Measurements from ENCODE around the gene DGCR8.

DGCR8 gene

GRCh38 chr22:20090730-20091240 is 10.7 kb downstream of the DGCR8 start:
- H3K27ac ChIP-seq, result no peak overlapping the region
- no peak for TF ChIP-seq CTCF (conservative IDR thresholded peaks at IDR 0.05; ENCODE audit: low read depth)
- CTCF ChIA-PET, result no interaction called here
- POLR2A ChIA-PET (ENCODE audit: low non-redundant PET), result no interaction called here
- no peak for DNase-seq (ENCODE audit: low spot score)

GRCh38 chr22:20091690-20092476 is 11.8 kb downstream of the DGCR8 start:
- ChIA-PET CTCF (no interaction called here), POLR2A (ENCODE audit: low non-redundant PET) (no interaction called here)
- DNase-seq (ENCODE audit: low spot score), result no peak
- H3K27ac ChIP-seq, result no peak overlapping the region
- no peak for TF ChIP-seq CTCF (conservative IDR thresholded peaks at IDR 0.05; ENCODE audit: low read depth)

GRCh38 chr22:20092477-20092854 is 12.4 kb downstream of the DGCR8 start:
- CTCF ChIA-PET, result no interaction called here
- no peak for DNase-seq (ENCODE audit: low spot score)
- POLR2A ChIA-PET (ENCODE audit: low non-redundant PET), result no interaction called here
- TF ChIP-seq CTCF (conservative IDR thresholded peaks at IDR 0.05; ENCODE audit: low read depth), result no peak
- H3K27ac ChIP-seq, result no peak overlapping the region

DNA sequence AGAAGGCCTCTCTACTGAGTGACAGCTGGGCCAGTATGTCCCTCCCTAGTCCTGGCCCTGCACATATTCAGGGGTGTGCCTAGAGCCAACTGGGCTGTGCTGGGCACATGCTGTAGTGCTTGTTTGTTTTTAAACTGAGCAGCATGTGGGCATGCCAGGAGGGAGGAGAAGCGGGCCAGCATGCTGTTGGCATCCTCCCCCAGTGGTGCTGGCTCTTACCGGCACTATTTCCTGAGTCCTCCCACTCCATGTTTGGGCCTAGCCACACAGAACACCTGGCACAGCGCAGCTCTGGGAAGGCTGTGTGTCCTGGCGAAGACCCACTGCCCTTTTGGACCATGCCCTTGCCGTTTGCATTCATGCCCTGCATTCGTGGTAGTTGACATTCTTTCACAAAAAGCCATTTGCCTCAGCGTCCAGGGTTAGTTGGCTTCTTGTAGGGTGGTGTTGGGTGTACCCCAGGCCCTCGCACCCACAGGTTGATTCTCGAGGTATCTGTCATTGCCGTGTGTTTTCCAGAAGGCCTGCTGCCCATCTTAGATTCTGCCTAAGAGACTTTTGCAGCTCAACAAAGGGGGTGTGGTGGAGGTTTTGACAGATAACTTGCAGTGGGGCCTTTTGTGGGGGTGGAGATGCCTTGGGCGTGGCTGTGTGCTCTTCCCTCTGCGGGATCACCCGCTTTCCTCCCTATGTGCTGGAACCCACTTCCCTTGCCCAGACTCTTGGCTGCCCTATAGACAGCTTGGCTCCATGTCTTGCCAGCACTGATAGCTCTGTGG is 13.6 kb downstream of the DGCR8 start:
- ChIA-PET POLR2A (ENCODE audit: low non-redundant PET) (no interaction called here), CTCF (no interaction called here)
- H3K27ac ChIP-seq, result peak overlapping the region; percentile 12; the same call in 1 of the 2 replicates
- no peak for TF ChIP-seq CTCF (conservative IDR thresholded peaks at IDR 0.05; ENCODE audit: low read depth)
- no peak for DNase-seq (ENCODE audit: low spot score)

DNA sequence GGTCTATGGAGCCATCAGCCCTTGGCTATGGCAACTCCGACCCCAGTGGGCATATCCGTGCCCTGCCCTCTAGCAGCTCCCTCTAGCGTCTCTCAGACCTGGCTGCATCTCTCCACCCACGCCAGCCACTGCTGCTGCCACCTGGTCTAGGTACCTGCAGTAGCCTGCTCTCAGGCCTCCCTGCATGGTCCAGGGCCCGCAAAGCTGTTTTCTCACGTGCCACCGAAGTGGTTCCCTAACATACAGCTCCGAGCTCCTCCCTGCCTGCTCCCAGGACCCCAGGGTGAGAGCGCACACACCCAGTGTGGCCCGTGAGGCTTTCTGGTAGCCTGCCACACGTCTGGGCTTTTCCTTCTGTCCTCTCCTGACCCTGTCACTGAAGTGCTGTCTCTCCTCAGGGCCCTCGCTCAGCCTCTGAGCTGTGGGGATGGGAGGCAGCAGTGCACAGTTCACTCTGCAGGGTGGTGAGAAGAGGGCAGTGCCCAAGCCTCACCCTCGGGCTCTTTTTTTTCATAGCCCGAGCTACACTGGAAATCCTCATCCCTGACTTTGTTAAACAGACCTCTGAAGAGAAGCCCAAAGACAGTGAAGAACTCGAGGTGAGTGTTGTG is 14.3 kb downstream of the DGCR8 start:
- DNase-seq (ENCODE audit: low spot score), result no peak
- TF ChIP-seq CTCF (conservative IDR thresholded peaks at IDR 0.05; ENCODE audit: low read depth), result no peak
- POLR2A ChIA-PET (ENCODE audit: low non-redundant PET), result no interaction called here
- CTCF ChIA-PET, result no interaction called here
- H3K27ac ChIP-seq, result peak overlapping the region; percentile 12; the same call in 1 of the 2 replicates

GRCh38 chr22:20095521-20095920 is 15.5 kb downstream of the DGCR8 start:
- no peak for DNase-seq (ENCODE audit: low spot score)
- CTCF ChIA-PET, result no interaction called here
- TF ChIP-seq CTCF (conservative IDR thresholded peaks at IDR 0.05; ENCODE audit: low read depth), result no peak
- no peak overlapping the region for H3K27ac ChIP-seq
- POLR2A ChIA-PET (ENCODE audit: low non-redundant PET), result no interaction called here
